CD8-positive, alpha-beta memory T cell (primary cell): ENCODE results near the gene CBR3. TPM values are rescaled to one million over a fixed set of nuclear protein-coding genes. Genes with fewer than 3 reads are reported as not detected.

Source experiments
- CTCF ChIA-PET: fragments of 350-600 bp; sonication (Branson Sonifier 250); formaldehyde crosslinking; loops from one replicate; lab custom pipeline; 2021; ENCODE audit warnings: antibody characterized with exemption; lab: Charles Lee
- POLR2A ChIA-PET: fragments of 350-600 bp; sonication (Branson Sonifier 250); formaldehyde crosslinking; loops from one replicate; lab custom pipeline; 2021; ENCODE audit warnings: antibody characterized with exemption; lab: Charles Lee
- DNase-seq, 5 donors: peaks; one replicate each; pipeline versions ENCODE4 v3.0.0 to v3.0.0-alpha.2; 2020 to 2022; ENCODE audit warnings: mixed read lengths in 1 of 5
- H3K27ac ChIP-seq: one replicate; pipeline ENCODE4 v1.7.0; 2013; ENCODE audit warnings: low read depth, mild to moderate bottlenecking, low read length, moderate library complexity
- H3K27me3 ChIP-seq: 2 replicates; pipeline ENCODE4 v1.7.0; 2013; ENCODE audit warnings: low read length, mild to moderate bottlenecking; ENCODE audit not compliant: insufficient read depth, poor library complexity, severe bottlenecking
- H3K36me3 ChIP-seq: 2 replicates; pipeline ENCODE4 v1.7.0; 2013; ENCODE audit warnings: mild to moderate bottlenecking, low read length, moderate library complexity; ENCODE audit not compliant: insufficient read depth
- H3K4me1 ChIP-seq: 2 replicates; pipeline ENCODE4 v1.7.0; 2013; ENCODE audit warnings: mild to moderate bottlenecking, low read length, moderate library complexity; ENCODE audit not compliant: insufficient read depth
- H3K4me3 ChIP-seq: 2 replicates; pipeline ENCODE4 v1.7.0; 2013; ENCODE audit warnings: mild to moderate bottlenecking, low read length
- H3K9me3 ChIP-seq: 2 replicates; pipeline ENCODE4 v1.7.0; 2013; ENCODE audit warnings: mild to moderate bottlenecking, low read length
- H3K27ac Mint-ChIP-seq, 8 donors: one replicate each; pipeline ENCODE4 v1.8.0; 2020 to 2021; ENCODE audit warnings: mixed read lengths in 8 of 8, mild to moderate bottlenecking in 6 of 8, inconsistent platforms in 3 of 8, moderate library complexity in 3 of 8
- H3K27me3 Mint-ChIP-seq, 2 donors: one replicate each; pipeline ENCODE4 v1.8.0; 2020 to 2021; ENCODE audit warnings: mixed read lengths in 2 of 2, mild to moderate bottlenecking in 1 of 2, moderate library complexity in 1 of 2
- H3K36me3 Mint-ChIP-seq, 3 donors: one replicate each; pipeline ENCODE4 v1.8.0; 2020 to 2021; ENCODE audit warnings: mixed read lengths in 3 of 3, inconsistent platforms in 1 of 3, mild to moderate bottlenecking in 1 of 3
- H3K4me1 Mint-ChIP-seq, 3 donors: one replicate each; pipeline ENCODE4 v1.8.0; 2020 to 2021; ENCODE audit warnings: mixed read lengths in 3 of 3, inconsistent platforms in 1 of 3, mild to moderate bottlenecking in 1 of 3
- H3K4me3 Mint-ChIP-seq, 7 donors: one replicate each; pipeline ENCODE4 v1.8.0; 2020 to 2021; ENCODE audit warnings: mixed read lengths in 7 of 7, mild to moderate bottlenecking in 6 of 7, moderate library complexity in 4 of 7, inconsistent platforms in 2 of 7
- H3K9me3 Mint-ChIP-seq, 5 donors: one replicate each; pipeline ENCODE4 v1.8.0; 2020 to 2022; ENCODE audit warnings: mixed read lengths in 5 of 5, mild to moderate bottlenecking in 3 of 5, moderate library complexity in 2 of 5, inconsistent platforms in 1 of 5
- polyA plus RNA-seq: library from polyadenylated mRNA; unstranded; fragments of 300-500 nt; fragmentation: Illumina TruSeq; gene quantifications from one replicate; pipeline ENCODE4 v1.2.3, GENCODE V29; 2021
- total RNA-seq, 2 experiments: library from RNA; stranded (reverse); gene quantifications; one replicate each; pipeline ENCODE4 v1.2.3, GENCODE V29; 2021

CBR3 gene
- total and polyA plus RNA-seq, 3 experiments from 2014 or later: 2.3 to 7.9 (median 7.6) TPM

DNA sequence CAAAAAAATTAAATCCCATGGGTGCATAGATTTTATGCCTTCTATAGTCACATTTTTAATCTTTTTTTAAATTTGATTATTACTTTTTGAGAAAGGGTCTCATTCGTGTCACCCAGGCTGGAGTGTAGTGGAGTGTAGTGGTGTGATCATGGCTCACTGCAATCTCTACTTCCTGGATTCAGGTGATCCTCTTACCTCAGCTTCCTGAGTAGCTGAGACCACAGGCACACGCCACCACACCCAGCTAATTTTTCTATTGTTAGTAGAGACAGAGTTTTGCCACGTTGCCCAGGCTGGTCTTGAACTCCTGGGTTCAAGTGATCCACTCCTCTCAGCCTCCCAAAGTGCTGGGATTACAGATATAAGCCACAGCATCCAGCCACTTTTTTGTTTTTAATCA lies 10.4 kb downstream of the CBR3 start:
- H3K27ac ChIP-seq: no peak overlapping the region
- ChIA-PET POLR2A (no interaction called here), CTCF (interaction anchor here (0.6 to 7.3 kb wide), 3 partner anchors 20 to 185 kb away, joined by 3 to 34 read pairs (median 26); no protein-coding TSS in a partner anchor)
- H3K36me3 ChIP-seq: no peaks in the 10 kb centered on the region
- Mint-ChIP-seq H3K4me3 (peak overlapping the region in 5 of 7 donors; percentile 37 to 57 (median 50)), H3K27ac (peak overlapping the region in 6 of 8 donors; percentile 20 to 73 (median 44)), H3K36me3 (no peaks in the 10 kb centered on the region), H3K27me3 (peaks cover 0 to 1% of the 10 kb centered on the region in 2 donors), H3K9me3 (no peaks in the 10 kb centered on the region), H3K4me1 (peaks cover 28 to 35% (median 31%) of the 10 kb centered on the region in 3 donors)
- H3K9me3 ChIP-seq: no peaks in the 10 kb centered on the region
- H3K4me3 ChIP-seq: no peak overlapping the region
- H3K27me3 ChIP-seq: no peaks in the 10 kb centered on the region
- DNase-seq: no peak
- H3K4me1 ChIP-seq: peaks cover 33% of the 10 kb centered on the region

- ChIA-PET CTCF (interaction anchor here (1.6 kb wide), 1 partner anchor 62 kb away, joined by 5 read pairs; no protein-coding TSS in a partner anchor), POLR2A (no interaction called here)
- H3K4me1 ChIP-seq: peaks cover 29% of the 10 kb centered on the region
- no peaks in the 10 kb centered on the region for H3K9me3 ChIP-seq
- no peak overlapping the region for H3K4me3 Mint-ChIP-seq
- no peaks in the 10 kb centered on the region for H3K36me3 Mint-ChIP-seq
- DNase-seq: no peak
- H3K4me1 Mint-ChIP-seq: peaks cover 21 to 31% (median 24%) of the 10 kb centered on the region in 3 donors
- no peak overlapping the region for H3K27ac ChIP-seq
- H3K27me3 ChIP-seq: no peaks in the 10 kb centered on the region
- H3K36me3 ChIP-seq: no peaks in the 10 kb centered on the region
- H3K4me3 ChIP-seq: no peak overlapping the region
- H3K27ac Mint-ChIP-seq: peak overlapping the region in 1 of 8 donors; percentile 45
- no peaks in the 10 kb centered on the region for H3K9me3 Mint-ChIP-seq
- H3K27me3 Mint-ChIP-seq: peaks cover 0 to 1% of the 10 kb centered on the region in 2 donors
Observed at GRCh38 chr21:36147911-36148310, 13.0 kb downstream of the CBR3 start.

GRCh38 chr21:36148886-36149285 lies 14.0 kb downstream of the CBR3 start:
- Mint-ChIP-seq H3K36me3 (no peaks in the 10 kb centered on the region), H3K4me1 (peaks cover 26 to 35% (median 30%) of the 10 kb centered on the region in 3 donors), H3K27ac (no peak overlapping the region), H3K4me3 (no peak overlapping the region), H3K27me3 (peaks cover 0 to 1% of the 10 kb centered on the region in 2 donors), H3K9me3 (no peaks in the 10 kb centered on the region)
- no peak overlapping the region for H3K27ac ChIP-seq
- ChIA-PET CTCF (no interaction called here), POLR2A (no interaction called here)
- peaks cover 34% of the 10 kb centered on the region for H3K4me1 ChIP-seq
- no peaks in the 10 kb centered on the region for H3K36me3 ChIP-seq
- no peak overlapping the region for H3K4me3 ChIP-seq
- no peaks in the 10 kb centered on the region for H3K9me3 ChIP-seq
- DNase-seq: no peak
- H3K27me3 ChIP-seq: no peaks in the 10 kb centered on the region

DNA sequence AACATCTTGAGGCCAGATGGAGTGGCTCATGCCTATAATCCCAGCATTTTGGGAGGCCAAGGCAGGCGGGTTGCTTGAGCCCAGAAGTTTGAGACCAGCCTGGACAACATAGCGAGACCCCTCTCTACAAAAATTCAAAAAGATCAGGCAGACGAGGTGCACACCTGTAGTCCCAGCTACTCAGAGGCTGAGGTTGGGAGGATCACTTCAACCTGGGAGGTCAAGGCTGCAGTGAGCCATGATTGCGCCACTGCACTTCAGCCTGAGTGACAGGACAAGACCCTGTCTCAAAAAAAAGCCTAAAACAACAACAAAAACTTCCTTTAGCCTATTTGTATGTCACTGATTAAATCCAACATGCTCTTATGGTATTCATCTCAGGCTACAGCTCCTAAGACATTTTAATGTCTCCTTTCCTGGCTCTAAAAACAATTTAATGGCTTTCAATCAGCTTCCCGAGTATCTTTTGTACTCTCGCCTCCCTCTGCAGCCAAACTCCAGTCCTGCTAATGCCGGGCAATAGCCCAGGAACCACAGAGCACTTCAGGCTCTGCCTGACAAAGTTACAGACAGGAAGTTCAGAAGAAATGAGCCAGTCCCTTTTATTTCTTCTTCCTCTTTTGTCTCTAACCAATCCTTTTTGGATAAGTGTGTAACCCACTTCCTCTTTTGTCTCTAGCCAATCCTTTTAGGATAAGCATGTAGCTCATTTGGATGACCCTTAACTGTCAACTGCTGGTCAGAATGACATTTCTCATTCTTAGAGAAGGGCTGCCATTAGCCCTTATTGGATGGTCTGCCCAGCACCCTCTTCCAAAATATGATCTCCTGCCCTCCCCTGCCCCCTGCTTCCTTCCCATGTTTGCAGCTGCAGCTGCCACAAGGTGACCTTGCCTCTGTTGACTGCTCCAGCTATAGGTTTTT lies 15.2 kb downstream of the CBR3 start:
- POLR2A ChIA-PET: interaction anchor here (0.6 kb wide), 1 partner anchor 1101 kb away, joined by 5 read pairs; no protein-coding TSS in a partner anchor
- H3K36me3 Mint-ChIP-seq: no peaks in the 10 kb centered on the region
- peaks cover 24 to 34% (median 31%) of the 10 kb centered on the region in 3 donors for H3K4me1 Mint-ChIP-seq
- peak overlapping the region in 2 of 7 donors; percentile 18 to 50 for H3K4me3 Mint-ChIP-seq
- no peaks in the 10 kb centered on the region for H3K36me3 ChIP-seq
- DNase-seq: no peak
- peaks cover 35% of the 10 kb centered on the region for H3K4me1 ChIP-seq
- H3K9me3 Mint-ChIP-seq: no peaks in the 10 kb centered on the region
- no peak overlapping the region for H3K4me3 ChIP-seq
- H3K27me3 Mint-ChIP-seq: peaks cover 0 to 1% of the 10 kb centered on the region in 2 donors
- H3K27me3 ChIP-seq: no peaks in the 10 kb centered on the region
- H3K27ac Mint-ChIP-seq: peak overlapping the region in 7 of 8 donors; percentile 40 to 88 (median 76)
- H3K9me3 ChIP-seq: no peaks in the 10 kb centered on the region
- peak overlapping the region; percentile 33 for H3K27ac ChIP-seq
- CTCF ChIA-PET: interaction anchor here (1.2 to 2.7 kb wide), 6 partner anchors 8 to 181 kb away, joined by 4 to 13 read pairs (median 6); partner anchors contain the start of gene MORC3

GRCh38 chr21:36155603-36156338 lies 20.9 kb downstream of the CBR3 start:
- ChIA-PET CTCF (interaction anchor here (0.9 to 4.0 kb wide), 6 partner anchors 9 to 164 kb away, joined by 3 to 19 read pairs (median 4); partner anchors contain the start of gene MORC3), POLR2A (interaction anchor here (0.6 to 2.3 kb wide), 4 partner anchors 18 to 165 kb away, joined by 3 to 11 read pairs (median 6); partner anchors contain the start of genes MORC3 and SETD4)
- Histone ChIP-seq H3K4me1 (peaks cover 21% of the 10 kb centered on the region), H3K9me3 (no peaks in the 10 kb centered on the region), H3K36me3 (no peaks in the 10 kb centered on the region), H3K27ac (peak overlapping the region; percentile 61), H3K4me3 (peak overlapping the region; percentile 78), H3K27me3 (no peaks in the 10 kb centered on the region)
- H3K9me3 Mint-ChIP-seq: no peaks in the 10 kb centered on the region
- H3K27me3 Mint-ChIP-seq: no peaks in the 10 kb centered on the region
- peak overlapping the region; percentile 17 to 80 (median 52) for H3K27ac Mint-ChIP-seq
- peak overlapping the region; percentile 78 to 92 (median 85) for H3K4me3 Mint-ChIP-seq
- H3K36me3 Mint-ChIP-seq: peaks cover 0 to 4% (median 3%) of the 10 kb centered on the region in 3 donors
- peaks cover 21 to 38% (median 35%) of the 10 kb centered on the region in 3 donors for H3K4me1 Mint-ChIP-seq
- peak in 2 of 5 donors; percentile 10 to 56 for DNase-seq

DNA sequence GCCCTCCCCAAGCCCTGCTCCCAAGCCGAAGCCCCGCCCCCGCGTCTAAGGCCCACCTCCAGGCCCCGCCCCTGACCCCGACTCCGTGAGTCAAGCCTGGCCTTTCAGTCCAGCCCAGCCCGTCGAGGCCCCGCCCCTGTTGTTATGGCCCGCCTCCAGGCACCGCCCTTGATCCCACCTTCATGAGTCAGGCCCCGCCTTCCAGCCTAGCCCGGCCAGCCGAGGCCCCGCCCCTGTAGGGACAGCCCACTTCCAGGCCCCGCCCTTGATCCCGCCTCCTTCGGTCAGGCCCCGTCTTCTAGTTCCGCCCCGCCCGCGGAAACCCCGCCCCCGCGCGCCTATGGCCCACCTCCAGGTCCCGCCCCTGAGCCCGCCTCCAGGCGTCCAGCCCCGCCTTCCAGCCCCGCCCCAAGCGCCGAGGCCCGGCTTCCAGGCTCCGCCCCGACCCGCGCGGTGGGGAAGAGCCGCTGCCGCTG lies 21.5 kb downstream of the CBR3 start:
- Mint-ChIP-seq H3K36me3 (peaks cover 0 to 5% (median 4%) of the 10 kb centered on the region in 3 donors), H3K9me3 (no peaks in the 10 kb centered on the region), H3K4me1 (peaks cover 23 to 39% (median 37%) of the 10 kb centered on the region in 3 donors), H3K4me3 (peak overlapping the region; percentile 78 to 92 (median 85)), H3K27ac (peak overlapping the region in 6 of 8 donors; percentile 17 to 80 (median 64)), H3K27me3 (no peaks in the 10 kb centered on the region)
- H3K9me3 ChIP-seq: no peaks in the 10 kb centered on the region
- H3K36me3 ChIP-seq: no peaks in the 10 kb centered on the region
- H3K4me3 ChIP-seq: peak overlapping the region; percentile 78
- H3K27me3 ChIP-seq: no peaks in the 10 kb centered on the region
- peak; percentile 99 to 100 (median 100) for DNase-seq
- ChIA-PET CTCF (interaction anchor here (1.4 to 4.0 kb wide), 4 partner anchors 14 to 17 kb away, joined by 3 to 19 read pairs (median 6); no protein-coding TSS in a partner anchor), POLR2A (interaction anchor here (0.6 to 2.3 kb wide), 5 partner anchors 17 to 1279 kb away, joined by 3 to 11 read pairs (median 3); partner anchors contain the start of genes MORC3 and SETD4)
- H3K27ac ChIP-seq: peak overlapping the region; percentile 61
- peaks cover 20% of the 10 kb centered on the region for H3K4me1 ChIP-seq
